Prostate gland (tissue), 1 donor: ENCODE measurements around the gene DIS3L2.

Experiments used
- POLR2A ChIP-seq: fragments of 450-650 bp; IDR thresholded peaks from one replicate; pipeline ENCODE4 v1.6.1; 2016; ENCODE audit warnings: antibody characterized with exemption, mild to moderate bottlenecking
- POLR2AphosphoS5 ChIP-seq: sonication (generic); formaldehyde crosslinking; IDR thresholded peaks from one replicate; pipeline ENCODE4 v1.6.1; 2017; ENCODE audit warnings: antibody characterized with exemption

DNA sequence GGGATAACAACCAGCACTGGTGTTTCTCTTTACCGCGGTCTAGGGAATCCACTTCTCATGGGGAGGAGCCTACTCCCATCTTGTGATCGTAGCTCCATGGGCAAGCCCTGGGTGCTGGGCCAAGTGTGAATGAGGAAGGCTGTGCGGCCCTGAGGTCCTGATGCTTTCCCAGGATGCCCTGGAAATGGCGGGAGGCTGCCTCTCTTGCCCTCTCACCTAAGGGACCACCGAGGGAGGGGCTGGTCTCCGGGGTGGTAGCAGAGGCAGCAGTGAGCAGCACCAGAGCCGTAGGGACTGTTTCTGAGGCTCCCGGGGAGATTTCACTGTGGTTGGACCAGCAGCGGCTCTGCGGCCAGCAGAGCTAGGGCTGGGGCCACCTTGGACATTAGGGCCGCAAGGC lies 19.8 kb upstream of the DIS3L2 start:
- no peak for TF ChIP-seq POLR2A
- no peak for TF ChIP-seq POLR2AphosphoS5
